DND-41 (cell line): ENCODE results near the gene JAZF1.

Experiments used
- EZH2 ChIP-seq: IDR thresholded peaks from 3 replicates; pipeline ENCODE4 v1.6.1; 2012; ENCODE audit warnings: borderline replicate concordance, low read depth, mild to moderate bottlenecking, moderate library complexity, low read length, inconsistent platforms; ENCODE audit not compliant: severe bottlenecking
- TF ChIP-seq, protein P1 (sequence below): IDR thresholded peaks from 2 replicates; pipeline ENCODE4 v1.5.1; 2012; ENCODE audit warnings: borderline replicate concordance, low read length, moderate library complexity, mild to moderate bottlenecking; ENCODE audit not compliant: poor library complexity, severe bottlenecking; ENCODE audit errors: extremely low read depth

DNA sequence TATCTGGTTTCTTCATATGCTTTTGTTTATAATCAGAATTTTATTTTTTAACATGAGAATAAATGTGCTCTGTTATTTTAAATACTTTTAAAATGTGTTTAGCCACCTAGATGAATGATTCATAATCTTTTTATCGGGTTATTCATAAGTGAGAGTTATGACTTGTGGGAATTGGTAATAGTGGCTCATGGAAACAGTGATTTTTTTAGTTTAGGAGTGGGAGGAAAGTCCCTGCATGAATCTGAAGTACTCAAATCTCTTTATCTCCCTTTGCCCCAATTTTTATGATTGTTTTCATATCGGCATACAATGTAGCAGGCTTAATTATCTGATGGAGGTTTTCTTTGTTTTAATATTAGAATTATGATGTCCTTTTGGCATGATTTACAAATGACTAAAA, 397.7 kb downstream of the JAZF1 start:
- TF ChIP-seq, protein P1, sequence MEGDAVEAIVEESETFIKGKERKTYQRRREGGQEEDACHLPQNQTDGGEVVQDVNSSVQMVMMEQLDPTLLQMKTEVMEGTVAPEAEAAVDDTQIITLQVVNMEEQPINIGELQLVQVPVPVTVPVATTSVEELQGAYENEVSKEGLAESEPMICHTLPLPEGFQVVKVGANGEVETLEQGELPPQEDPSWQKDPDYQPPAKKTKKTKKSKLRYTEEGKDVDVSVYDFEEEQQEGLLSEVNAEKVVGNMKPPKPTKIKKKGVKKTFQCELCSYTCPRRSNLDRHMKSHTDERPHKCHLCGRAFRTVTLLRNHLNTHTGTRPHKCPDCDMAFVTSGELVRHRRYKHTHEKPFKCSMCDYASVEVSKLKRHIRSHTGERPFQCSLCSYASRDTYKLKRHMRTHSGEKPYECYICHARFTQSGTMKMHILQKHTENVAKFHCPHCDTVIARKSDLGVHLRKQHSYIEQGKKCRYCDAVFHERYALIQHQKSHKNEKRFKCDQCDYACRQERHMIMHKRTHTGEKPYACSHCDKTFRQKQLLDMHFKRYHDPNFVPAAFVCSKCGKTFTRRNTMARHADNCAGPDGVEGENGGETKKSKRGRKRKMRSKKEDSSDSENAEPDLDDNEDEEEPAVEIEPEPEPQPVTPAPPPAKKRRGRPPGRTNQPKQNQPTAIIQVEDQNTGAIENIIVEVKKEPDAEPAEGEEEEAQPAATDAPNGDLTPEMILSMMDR = no peak
- TF ChIP-seq EZH2 = no peak
